GM12864 (cell line): ENCODE data around the gene AOPEP.
A peak's percentile ranks its signal among the peaks of the same experiment; 100 is the strongest.

Experiments used
- DNase-seq: peaks from one replicate; pipeline ENCODE4 v3.0.0-alpha.2; 2011; ENCODE audit warnings: low read depth
- H3K4me3 ChIP-seq: 2 replicates; pipeline ENCODE4 v1.5.1; 2011; ENCODE audit warnings: mild to moderate bottlenecking, low read depth, low read length, control low read depth
- CTCF ChIP-seq: IDR thresholded peaks from 2 replicates; pipeline ENCODE4 v1.5.1; 2011; ENCODE audit warnings: low read depth, mild to moderate bottlenecking, moderate library complexity, low read length, control low read depth, inconsistent platforms; ENCODE audit errors: missing control alignments

The AOPEP gene

DNA sequence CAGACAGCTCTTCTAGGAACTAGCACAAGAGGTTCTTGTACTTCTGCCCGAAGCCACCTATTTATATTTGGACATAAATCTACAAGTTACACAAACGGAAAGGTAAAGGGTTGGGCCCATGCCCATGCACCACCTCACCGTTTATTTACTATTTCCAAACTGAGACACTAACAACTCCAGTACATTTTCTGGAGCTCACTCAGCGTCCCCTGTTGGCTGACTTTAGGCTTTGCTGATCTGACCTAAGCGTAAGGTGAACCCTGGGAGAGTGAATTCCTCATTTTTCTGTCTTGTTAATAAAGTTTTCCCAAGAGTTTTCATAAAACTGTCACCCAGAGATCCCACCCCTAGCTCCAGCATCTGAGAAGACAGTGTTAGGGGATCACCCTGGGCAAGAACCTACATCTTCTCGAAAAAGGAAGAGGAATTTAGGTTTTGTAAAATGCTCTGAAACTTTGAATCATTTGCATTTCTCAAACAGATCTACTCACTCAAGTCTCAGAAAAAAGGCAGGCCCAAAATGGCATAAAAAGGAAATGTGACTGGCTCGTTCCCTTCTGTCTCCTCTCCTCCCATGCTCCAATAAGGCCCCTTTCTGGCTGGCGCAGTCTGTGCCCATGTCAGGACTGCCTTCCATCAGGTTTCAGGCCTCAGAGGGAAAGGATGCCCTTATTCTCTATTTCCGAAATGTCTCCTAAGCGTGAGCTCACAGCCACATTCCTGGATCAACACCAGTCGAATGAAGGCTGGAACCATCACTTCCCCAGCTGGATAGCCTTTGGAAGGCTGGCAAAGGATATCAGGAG is 389.7 kb downstream of the AOPEP start:
- DNase-seq = no peak
- TF ChIP-seq CTCF = peak; percentile 30
- H3K4me3 ChIP-seq = no peak overlapping the region

GRCh38 chr9:95116808-95117204 is 390.3 kb downstream of the AOPEP start:
- no peak overlapping the region for H3K4me3 ChIP-seq
- TF ChIP-seq CTCF = no peak
- no peak for DNase-seq

GRCh38 chr9:95118596-95118995 is 392.1 kb downstream of the AOPEP start:
- no peak for DNase-seq
- TF ChIP-seq CTCF = no peak
- no peak overlapping the region for H3K4me3 ChIP-seq

DNA sequence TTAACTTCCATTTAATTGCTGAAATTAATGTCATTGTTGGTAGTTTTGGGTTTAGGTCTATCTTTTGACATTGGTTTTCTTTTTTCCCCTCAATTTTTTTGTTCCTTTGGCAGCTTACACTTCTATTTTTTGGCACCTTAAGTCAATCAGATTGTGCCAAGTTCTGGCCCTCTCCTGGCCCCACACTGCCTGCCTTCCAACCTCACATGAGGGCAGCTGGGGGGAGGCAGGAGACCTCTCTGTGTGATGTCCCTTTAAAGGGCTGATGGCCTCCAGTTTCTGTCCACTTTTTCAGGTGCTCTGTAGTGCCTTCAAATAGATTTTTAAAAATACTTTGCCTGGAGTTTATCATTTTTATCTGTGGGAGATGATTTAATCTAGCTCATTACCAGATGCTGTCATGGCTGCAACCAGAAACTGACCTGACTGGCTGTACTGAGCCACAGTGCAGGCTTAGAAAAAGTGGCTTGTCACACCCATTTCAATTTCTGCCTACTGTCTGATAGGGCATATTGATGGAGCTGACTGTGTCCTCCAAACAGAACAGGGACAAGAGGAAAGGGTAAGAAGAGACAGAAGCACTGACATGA is 394.4 kb downstream of the AOPEP start:
- DNase-seq = no peak
- no peak overlapping the region for H3K4me3 ChIP-seq
- no peak for TF ChIP-seq CTCF

- TF ChIP-seq CTCF = no peak
- no peak for DNase-seq
- H3K4me3 ChIP-seq = no peak overlapping the region
Measured at GRCh38 chr9:95124582-95125367, 398.3 kb downstream of the AOPEP start.

- no peak for DNase-seq
Measured at GRCh38 chr9:95125652-95126051, 399.2 kb downstream of the AOPEP start.

More at GRCh38 chr9:95125652-95126051, 399.2 kb downstream of the AOPEP start:
- H3K4me3 ChIP-seq = no peak overlapping the region
- TF ChIP-seq CTCF = no peak
